GM19240 (cell line): ENCODE data around the gene ANAPC7.
"Not testable (repeated sequence)": the region's sequence is repeated elsewhere in the genome, so short reads cannot be mapped to it uniquely, and the experiment has no call there.

Experiments used
- DNase-seq: peaks from one replicate; pipeline ENCODE4 v3.0.0; 2011; ENCODE audit warnings: low spot score; ENCODE audit not compliant: insufficient read length

The ANAPC7 gene

GRCh38 chr12:110349514-110350151 lies 53.9 kb downstream of the ANAPC7 start:
- DNase-seq: no peak

GRCh38 chr12:110349096-110349495 lies 54.4 kb downstream of the ANAPC7 start:
- no peak for DNase-seq

GRCh38 chr12:110348431-110349059 lies 55.0 kb downstream of the ANAPC7 start:
- no peak for DNase-seq

GRCh38 chr12:110347767-110348166 lies 55.7 kb downstream of the ANAPC7 start:
- DNase-seq: no peak

- no peak for DNase-seq
Observed at GRCh38 chr12:110345963-110346362, 57.5 kb downstream of the ANAPC7 start.

- DNase-seq: no peak
Observed at GRCh38 chr12:110345176-110345661, 58.3 kb downstream of the ANAPC7 start.

GRCh38 chr12:110344657-110345056 lies 58.9 kb downstream of the ANAPC7 start:
- no peak for DNase-seq

GRCh38 chr12:110343736-110344555 lies 59.6 kb downstream of the ANAPC7 start:
- DNase-seq: no peak

- no peak for DNase-seq
Observed at GRCh38 chr12:110343114-110343513, 60.4 kb downstream of the ANAPC7 start.

GRCh38 chr12:110342157-110342556 lies 61.4 kb downstream of the ANAPC7 start:
- DNase-seq: no peak

GRCh38 chr12:110340706-110341105 lies 62.8 kb downstream of the ANAPC7 start:
- DNase-seq: no peak

- DNase-seq: not testable (repeated sequence)
Observed at GRCh38 chr12:110340261-110340660, 63.2 kb downstream of the ANAPC7 start.

- DNase-seq: no peak
Observed at GRCh38 chr12:110339184-110339952, 64.1 kb downstream of the ANAPC7 start.

- peak; percentile 34 for DNase-seq
Observed at GRCh38 chr12:110338754-110339153, 64.8 kb downstream of the ANAPC7 start.

- no peak for DNase-seq
Observed at GRCh38 chr12:110337912-110338710, 65.4 kb downstream of the ANAPC7 start.

- no peak for DNase-seq
Observed at GRCh38 chr12:110335481-110336045, 67.9 kb downstream of the ANAPC7 start.

GRCh38 chr12:110333201-110333600 lies 70.3 kb downstream of the ANAPC7 start:
- DNase-seq: no peak

- no peak for DNase-seq
Observed at GRCh38 chr12:110330544-110330943, 73.0 kb downstream of the ANAPC7 start.

- no peak for DNase-seq
Observed at GRCh38 chr12:110330124-110330523, 73.4 kb downstream of the ANAPC7 start.

GRCh38 chr12:110329710-110330109 lies 73.8 kb downstream of the ANAPC7 start:
- no peak for DNase-seq
